Trophoblast cell (in vitro differentiated cells and primary cell): ENCODE measurements around the gene ANXA11.

Experiments
- DNase-seq, 2 donors: peaks; one replicate each; pipeline ENCODE4 v3.0.0-alpha.2; 2016
- H2AFZ ChIP-seq: 2 replicates; pipeline ENCODE4 v1.6.1; 2013; ENCODE audit warnings: low read length, moderate library complexity, mild to moderate bottlenecking; ENCODE audit not compliant: insufficient read depth, poor library complexity
- H2AK5ac ChIP-seq: 2 replicates; pipeline ENCODE4 v1.6.1; 2013; ENCODE audit warnings: mild to moderate bottlenecking, low read length
- H2BK120ac ChIP-seq: 2 replicates; pipeline ENCODE4 v1.6.1; 2013; ENCODE audit warnings: low read length, mild to moderate bottlenecking, moderate library complexity; ENCODE audit not compliant: insufficient read depth, poor library complexity
- H2BK12ac ChIP-seq: 2 replicates; pipeline ENCODE4 v1.6.1; 2013; ENCODE audit warnings: mild to moderate bottlenecking, low read length, moderate library complexity
- H2BK5ac ChIP-seq: 2 replicates; pipeline ENCODE4 v1.6.1; 2013; ENCODE audit warnings: low read length, low read depth, moderate library complexity, mild to moderate bottlenecking; ENCODE audit not compliant: poor library complexity
- H3K14ac ChIP-seq: 2 replicates; pipeline ENCODE4 v1.6.1; 2013; ENCODE audit warnings: mild to moderate bottlenecking, low read length
- H3K18ac ChIP-seq: 2 replicates; pipeline ENCODE4 v1.6.1; 2013; ENCODE audit warnings: mild to moderate bottlenecking, low read length
- H3K23ac ChIP-seq: 2 replicates; pipeline ENCODE4 v1.6.1; 2013; ENCODE audit warnings: low read length
- H3K27ac ChIP-seq: 2 replicates; pipeline ENCODE4 v1.5.1; 2013; ENCODE audit warnings: low read depth, mild to moderate bottlenecking, inconsistent platforms, low read length, moderate library complexity
- H3K27me3 ChIP-seq: 2 replicates; pipeline ENCODE4 v1.6.1; 2013; ENCODE audit warnings: inconsistent platforms, mild to moderate bottlenecking, low read length, moderate library complexity; ENCODE audit not compliant: insufficient read depth
- H3K36me3 ChIP-seq, 2 experiments: 1 replicate in 1 of 2; 2 replicates in 1 of 2; pipeline ENCODE4 v1.6.1; 2013; ENCODE audit warnings: low read length in 2 of 2, mild to moderate bottlenecking in 2 of 2, moderate library complexity in 1 of 2; ENCODE audit not compliant: insufficient read depth in 2 of 2, control insufficient read depth in 1 of 2
- H3K4ac ChIP-seq: 2 replicates; pipeline ENCODE4 v1.6.1; 2013; ENCODE audit warnings: low read depth, mild to moderate bottlenecking, low read length, moderate library complexity
- H3K4me1 ChIP-seq, 2 experiments: 1 replicate in 1 of 2; 2 replicates in 1 of 2; pipeline ENCODE4 v1.6.1; 2013; ENCODE audit warnings: low read length in 2 of 2, mild to moderate bottlenecking in 2 of 2, moderate library complexity in 1 of 2; ENCODE audit not compliant: insufficient read depth in 2 of 2, control insufficient read depth in 1 of 2
- H3K4me2 ChIP-seq: 2 replicates; pipeline ENCODE4 v1.6.1; 2013; ENCODE audit warnings: inconsistent platforms, mild to moderate bottlenecking, low read length, moderate library complexity
- H3K4me3 ChIP-seq: 2 replicates; pipeline ENCODE4 v1.5.1; 2013; ENCODE audit warnings: mild to moderate bottlenecking, low read depth, low read length, inconsistent platforms
- H3K79me1 ChIP-seq: one replicate; pipeline ENCODE4 v1.6.1; 2013; ENCODE audit warnings: low read length
- H3K79me2 ChIP-seq: 2 replicates; pipeline ENCODE4 v1.6.1; 2013; ENCODE audit warnings: low read length, mild to moderate bottlenecking; ENCODE audit not compliant: control insufficient read depth, insufficient read depth, poor library complexity
- H3K9ac ChIP-seq: 2 replicates; pipeline ENCODE4 v1.6.1; 2013; ENCODE audit warnings: mild to moderate bottlenecking, low read length
- H3K9me3 ChIP-seq: 2 replicates; pipeline ENCODE4 v1.6.1; 2013; ENCODE audit warnings: low read depth, mild to moderate bottlenecking, control low read depth, inconsistent platforms, low read length; ENCODE audit not compliant: insufficient read depth
- H4K12ac ChIP-seq: 2 replicates; pipeline ENCODE4 v1.6.1; 2013; ENCODE audit warnings: low read depth, mild to moderate bottlenecking, low read length, moderate library complexity
- H4K8ac ChIP-seq: 2 replicates; pipeline ENCODE4 v1.6.1; 2013; ENCODE audit warnings: low read depth, mild to moderate bottlenecking, low read length, moderate library complexity
- H4K91ac ChIP-seq: one replicate; pipeline ENCODE4 v1.6.1; 2013; ENCODE audit warnings: low read depth, mild to moderate bottlenecking, low read length, moderate library complexity
- WGBS: extraction: QIAGEN DNeasy Blood & Tissue Kit; methylation state at CpG from one replicate; pipeline ENCODE4 v1.1.7; 2013; ENCODE audit warnings: missing lambda C conversion rate; ENCODE audit not compliant: insufficient read length, insufficient coverage; ENCODE audit errors: extremely low coverage; 5-methylcytosine and 5-hydroxymethylcytosine counted together

Gene ANXA11

GRCh38 chr10:80163741-80164341 lies 41.5 kb downstream of the ANXA11 start:
- Histone ChIP-seq H3K4me2 (no peak overlapping the region), H2AFZ (no peak overlapping the region), H3K23ac (no peak overlapping the region), H4K8ac (no peak overlapping the region), H3K4ac (no peak overlapping the region), H3K4me1 (peaks cover 13 to 19% of the 10 kb centered on the region in 2 experiments), H2BK5ac (no peak overlapping the region), H3K79me1 (no peaks in the 10 kb centered on the region), H3K36me3 (peaks cover 58 to 73% of the 10 kb centered on the region in 2 experiments), H3K4me3 (no peak overlapping the region), H3K27me3 (no peaks in the 10 kb centered on the region), H2AK5ac (no peak overlapping the region), H3K9ac (no peak overlapping the region), H3K79me2 (no peaks in the 10 kb centered on the region), H3K9me3 (peaks cover 2% of the 10 kb centered on the region), H2BK120ac (no peak overlapping the region), H3K14ac (no peak overlapping the region), H4K12ac (no peak overlapping the region), H3K27ac (no peak overlapping the region), H2BK12ac (no peak overlapping the region), H3K18ac (no peak overlapping the region), H4K91ac (no peak overlapping the region)
- WGBS = no CpG with 5 or more reads among the region's 8 CpGs
- no peak for DNase-seq

- Histone ChIP-seq H2BK5ac (no peak overlapping the region), H3K9me3 (peaks cover 2% of the 10 kb centered on the region), H2BK120ac (no peak overlapping the region), H4K8ac (no peak overlapping the region), H3K4me2 (no peak overlapping the region), H3K4me3 (no peak overlapping the region), H3K27me3 (no peaks in the 10 kb centered on the region), H3K18ac (no peak overlapping the region), H3K27ac (no peak overlapping the region), H3K14ac (no peak overlapping the region), H4K12ac (no peak overlapping the region), H3K4me1 (peaks cover 19 to 27% of the 10 kb centered on the region in 2 experiments), H4K91ac (no peak overlapping the region), H3K36me3 (peaks cover 57 to 78% of the 10 kb centered on the region in 2 experiments), H2BK12ac (no peak overlapping the region), H3K4ac (no peak overlapping the region), H2AFZ (no peak overlapping the region), H3K79me2 (no peaks in the 10 kb centered on the region), H2AK5ac (no peak overlapping the region), H3K79me1 (no peaks in the 10 kb centered on the region), H3K9ac (no peak overlapping the region), H3K23ac (no peak overlapping the region)
- no peak for DNase-seq
- WGBS = no CpG with 5 or more reads among the region's 21 CpGs
Measured at GRCh38 chr10:80161321-80162083, 43.8 kb downstream of the ANXA11 start.

GRCh38 chr10:80160361-80161320 lies 44.7 kb downstream of the ANXA11 start:
- H2BK12ac ChIP-seq = no peak overlapping the region
- H3K27me3 ChIP-seq = no peaks in the 10 kb centered on the region
- no peak overlapping the region for H3K18ac ChIP-seq
- no peak for DNase-seq
- WGBS = no CpG with 5 or more reads among the region's 17 CpGs
- no peaks in the 10 kb centered on the region for H3K9me3 ChIP-seq
- no peak overlapping the region for H3K9ac ChIP-seq
- no peak overlapping the region for H4K91ac ChIP-seq
- H3K4ac ChIP-seq = no peak overlapping the region
- H3K79me1 ChIP-seq = no peaks in the 10 kb centered on the region
- no peak overlapping the region for H2AK5ac ChIP-seq
- no peaks in the 10 kb centered on the region for H3K79me2 ChIP-seq
- H2BK5ac ChIP-seq = no peak overlapping the region
- no peak overlapping the region for H2BK120ac ChIP-seq
- H3K14ac ChIP-seq = no peak overlapping the region
- H3K36me3 ChIP-seq = peaks cover 55 to 74% of the 10 kb centered on the region in 2 experiments
- no peak overlapping the region for H3K27ac ChIP-seq
- no peak overlapping the region for H4K12ac ChIP-seq
- H3K4me2 ChIP-seq = no peak overlapping the region
- H4K8ac ChIP-seq = no peak overlapping the region
- H3K4me1 ChIP-seq = peaks cover 18 to 31% of the 10 kb centered on the region in 2 experiments
- no peak overlapping the region for H2AFZ ChIP-seq
- H3K4me3 ChIP-seq = no peak overlapping the region
- no peak overlapping the region for H3K23ac ChIP-seq

- DNase-seq = no peak
- Histone ChIP-seq H2BK120ac (no peak overlapping the region), H3K23ac (no peak overlapping the region), H3K27me3 (no peaks in the 10 kb centered on the region), H3K4me2 (no peak overlapping the region), H3K4me3 (no peak overlapping the region), H3K14ac (no peak overlapping the region), H4K8ac (no peak overlapping the region), H2AK5ac (no peak overlapping the region), H3K9ac (no peak overlapping the region), H2BK5ac (no peak overlapping the region), H3K9me3 (no peaks in the 10 kb centered on the region), H4K91ac (no peak overlapping the region), H3K36me3 (peaks cover 53 to 71% of the 10 kb centered on the region in 2 experiments), H3K4me1 (peaks cover 21 to 30% of the 10 kb centered on the region in 2 experiments), H4K12ac (no peak overlapping the region), H3K18ac (no peak overlapping the region), H3K4ac (no peak overlapping the region), H2AFZ (no peak overlapping the region), H3K79me1 (peaks cover 4% of the 10 kb centered on the region), H3K79me2 (no peaks in the 10 kb centered on the region), H2BK12ac (no peak overlapping the region), H3K27ac (no peak overlapping the region)
- WGBS = no CpG with 5 or more reads among the region's 9 CpGs
Measured at GRCh38 chr10:80159166-80159873, 46.0 kb downstream of the ANXA11 start.
